ENCODE measurements around the gene SLC38A10.
A peak's percentile ranks its signal among the peaks of the same experiment; 100 is the strongest.
"Not testable (repeated sequence)": the region's sequence is repeated elsewhere in the genome, so short reads cannot be mapped to it uniquely, and the experiment has no call there.

The SLC38A10 gene

GRCh38 chr17:81228420-81228819, 66.7 kb downstream of the SLC38A10 start:
- DNase-seq (ENCODE audit: low spot score), result no peak

GRCh38 chr17:81227630-81228029, 67.5 kb downstream of the SLC38A10 start:
- DNase-seq (ENCODE audit: low spot score), result not testable (repeated sequence)

DNA sequence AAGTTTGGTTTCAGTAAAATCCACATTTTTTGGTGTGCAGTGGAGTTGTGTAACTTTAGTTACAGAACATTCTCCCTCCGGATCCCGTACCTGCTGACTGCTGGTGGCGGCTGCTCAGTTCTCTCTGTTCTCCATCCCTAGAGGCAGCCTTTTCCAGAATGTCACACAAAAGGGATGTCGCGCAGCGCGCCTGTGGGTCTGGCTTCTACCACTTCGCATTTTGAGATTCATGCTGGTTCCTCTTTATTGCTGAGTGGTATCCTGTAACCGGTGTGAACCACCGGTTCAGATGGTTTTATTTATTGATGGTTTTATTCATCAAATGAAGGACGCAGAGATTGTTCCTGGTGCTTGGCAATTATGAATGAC, 71.4 kb downstream of the SLC38A10 start:
- no peak for DNase-seq (ENCODE audit: low spot score)

GRCh38 chr17:81222906-81223761, 72.0 kb downstream of the SLC38A10 start, which contains the start of gene CEP131:
Gene CEP131 (minus strand): TSS chr17:81222965. CDS start chr17:81220056, 2,909 bp downstream.
- DNase-seq (ENCODE audit: low spot score), result peak; percentile 99

DNA sequence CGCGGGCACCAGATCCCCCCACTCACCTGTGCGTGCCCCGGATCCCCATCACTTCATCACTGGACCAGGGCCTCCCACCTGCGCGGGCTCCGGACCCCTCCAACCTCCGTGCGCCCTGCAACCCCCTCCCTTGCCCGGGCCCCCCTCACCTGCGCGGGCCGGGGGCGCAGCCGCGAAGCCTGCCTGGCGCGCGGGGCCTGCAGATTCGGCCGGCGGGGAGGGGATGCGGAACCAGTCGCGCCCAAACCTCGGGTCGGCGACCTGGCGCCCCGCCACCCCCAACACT, 72.5 kb downstream of the SLC38A10 start:
- no peak for DNase-seq (ENCODE audit: low spot score)

DNA sequence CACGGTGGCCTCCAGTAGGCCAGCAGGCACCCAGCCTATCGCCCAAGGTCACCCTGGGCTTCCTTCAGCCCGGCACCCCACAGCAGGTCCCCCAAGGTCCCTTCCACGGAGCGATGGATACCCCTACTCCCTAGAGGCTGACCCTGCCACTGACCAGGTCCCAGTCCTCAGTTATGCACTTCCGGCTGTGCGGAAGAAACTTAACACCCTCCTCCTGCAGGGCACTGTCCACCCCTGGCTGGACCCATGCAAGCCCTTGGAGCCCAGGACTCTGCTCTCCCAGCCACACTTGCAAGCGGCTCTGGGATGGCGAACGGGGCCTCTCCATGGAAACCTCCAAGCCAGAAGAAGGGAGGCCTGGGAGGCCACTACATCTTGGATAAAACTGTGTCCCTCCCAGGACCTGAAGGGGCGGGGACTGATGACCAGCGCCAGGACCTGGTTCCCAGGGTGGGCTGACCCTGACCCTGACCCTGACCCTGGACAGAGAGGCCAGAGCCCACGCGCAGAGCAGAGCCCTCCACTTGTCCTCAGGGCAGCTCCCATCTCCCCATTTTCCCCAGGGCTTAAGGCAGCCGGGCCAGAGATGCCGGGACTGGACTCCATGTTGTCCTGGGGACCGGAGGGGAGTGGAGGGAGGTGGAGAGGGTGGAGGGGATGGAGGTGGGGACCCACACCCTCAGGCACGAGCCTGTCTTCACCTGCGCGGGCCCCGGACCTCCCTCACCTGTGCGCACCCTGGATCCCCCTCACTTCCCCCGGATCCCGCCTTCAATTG, 73.1 kb downstream of the SLC38A10 start:
- DNase-seq (ENCODE audit: low spot score), result no peak

DNA sequence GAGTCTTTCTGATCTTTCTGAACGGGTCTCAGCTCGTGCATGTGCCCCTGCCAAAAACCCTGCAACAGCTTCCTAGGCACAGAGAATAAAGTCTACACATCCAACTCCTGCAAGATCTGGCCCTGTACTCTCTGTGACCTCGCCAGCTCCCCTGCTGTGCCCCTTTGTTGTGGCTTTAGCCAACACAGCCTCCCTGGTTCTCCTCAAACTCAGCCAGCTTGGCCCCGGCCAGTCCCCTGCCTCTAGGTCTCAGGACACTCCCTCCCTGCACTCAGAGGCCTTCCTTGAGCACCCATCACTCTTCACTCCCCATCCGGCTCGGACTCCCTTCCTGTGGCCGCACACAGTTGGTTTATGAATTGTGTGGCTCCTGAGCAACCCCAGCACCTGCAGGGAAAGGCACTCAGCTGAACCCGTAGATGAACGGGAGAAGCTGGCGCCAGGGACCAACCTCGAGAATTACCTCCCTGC, 73.7 kb downstream of the SLC38A10 start:
- DNase-seq (ENCODE audit: low spot score), result no peak

GRCh38 chr17:81219476-81220180, 75.5 kb downstream of the SLC38A10 start:
- DNase-seq (ENCODE audit: low spot score), result no peak

DNA sequence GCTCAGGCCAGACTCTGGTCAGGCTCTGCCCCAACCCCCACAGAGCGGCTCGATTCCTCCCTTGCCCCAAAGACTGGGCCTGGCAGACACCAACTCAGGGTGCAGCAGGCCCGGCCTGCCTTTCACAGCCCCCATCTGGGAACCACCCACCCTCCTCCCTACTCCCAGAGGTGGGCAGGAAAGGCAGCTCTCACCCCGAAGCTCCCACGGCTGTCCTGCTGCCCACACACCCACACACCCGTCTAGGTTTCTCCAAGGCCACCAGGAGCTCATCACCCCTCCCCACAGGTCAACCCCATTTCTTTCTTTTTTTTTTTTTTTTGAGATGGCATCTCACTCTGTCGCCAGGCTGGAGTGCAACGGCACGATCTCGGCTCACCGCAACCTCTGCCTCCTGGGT, 76.1 kb downstream of the SLC38A10 start:
- DNase-seq (ENCODE audit: low spot score), result no peak

DNA sequence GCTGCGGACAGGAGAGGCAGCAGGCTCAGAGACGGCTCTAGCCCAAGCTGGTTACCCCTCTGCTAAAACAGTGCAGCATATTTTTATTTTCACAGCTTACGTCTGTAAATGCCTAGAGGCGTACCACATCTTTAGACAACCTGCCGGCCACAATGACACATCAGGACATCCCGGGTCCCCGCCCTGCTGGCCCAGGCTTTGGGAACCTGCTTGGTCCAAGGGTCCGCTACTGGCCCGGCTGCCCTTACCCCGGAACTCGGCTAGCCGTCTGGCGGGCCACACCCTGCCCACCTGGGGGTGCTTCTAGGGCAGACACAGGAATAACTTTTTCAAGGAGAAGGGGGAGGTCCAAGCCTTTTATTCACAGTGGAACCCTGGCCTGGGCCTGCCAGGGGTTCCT, 76.6 kb downstream of the SLC38A10 start:
- DNase-seq (ENCODE audit: low spot score), result no peak

DNA sequence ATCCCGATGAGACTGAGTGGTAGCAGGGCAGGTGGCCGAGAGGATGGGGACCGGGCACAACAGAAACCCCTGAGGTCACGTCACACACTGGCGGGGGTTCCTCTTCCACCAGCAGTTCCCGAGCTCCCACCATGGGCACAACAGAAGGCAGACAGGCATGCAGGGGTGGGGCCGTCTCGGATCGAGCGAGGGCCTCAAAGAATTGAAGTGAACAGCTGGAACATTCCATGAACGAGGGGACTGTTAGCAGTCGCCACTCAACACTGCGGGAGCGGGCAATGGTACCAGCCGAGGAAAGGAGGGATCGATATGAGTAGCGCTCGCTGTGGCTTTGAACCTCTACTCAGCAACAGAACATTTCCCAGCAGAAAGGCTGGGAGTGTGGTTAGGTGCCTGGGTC, 77.6 kb downstream of the SLC38A10 start:
- no peak for DNase-seq (ENCODE audit: low spot score)

DNA sequence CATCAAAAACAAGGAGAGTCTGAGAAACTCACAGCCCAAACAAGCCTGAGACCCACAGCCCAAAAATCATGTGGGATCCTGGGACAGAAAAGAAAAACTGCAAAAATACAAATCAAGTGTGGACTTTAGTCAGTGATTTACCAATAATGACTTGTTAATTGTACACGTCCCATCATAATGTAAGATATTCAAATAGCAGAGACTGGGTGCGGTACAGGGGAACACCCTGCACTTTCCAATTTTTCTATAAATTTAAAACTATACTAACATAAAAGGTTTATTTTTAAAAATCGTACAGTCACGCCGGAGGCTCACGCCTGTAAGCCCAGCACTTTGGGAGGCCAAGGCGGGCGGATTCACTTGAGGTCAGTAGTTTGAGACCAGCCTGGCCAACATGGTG, 81.1 kb downstream of the SLC38A10 start:
- no peak for DNase-seq (ENCODE audit: low spot score)

DNA sequence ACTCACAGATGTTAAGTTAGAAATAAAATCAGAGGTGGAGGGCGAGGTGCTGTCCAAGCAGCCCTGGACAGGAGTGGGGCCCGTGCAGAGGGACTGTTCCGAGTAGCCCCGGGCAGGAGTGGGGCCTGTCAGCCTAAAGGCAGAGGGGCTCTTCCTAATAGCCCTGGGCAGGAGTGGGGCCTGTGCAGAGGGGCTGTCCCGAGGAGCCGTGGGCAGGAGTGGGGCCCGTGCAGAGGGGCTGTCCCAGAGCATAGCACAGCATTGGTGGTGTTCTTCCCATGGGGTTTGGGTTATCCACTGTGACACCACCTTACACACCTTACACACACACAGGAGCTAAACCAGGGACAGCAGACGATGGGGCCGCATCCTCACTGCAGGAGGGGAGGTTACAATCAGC, 82.7 kb downstream of the SLC38A10 start:
- no peak for DNase-seq (ENCODE audit: low spot score)

GRCh38 chr17:81210868-81211267, 84.2 kb downstream of the SLC38A10 start:
- no peak for DNase-seq (ENCODE audit: low spot score)

GRCh38 chr17:81210466-81210865, 84.6 kb downstream of the SLC38A10 start:
- DNase-seq (ENCODE audit: low spot score), result no peak

- DNase-seq (ENCODE audit: low spot score), result no peak
Measured at GRCh38 chr17:81209141-81209540, 86.0 kb downstream of the SLC38A10 start.

DNA sequence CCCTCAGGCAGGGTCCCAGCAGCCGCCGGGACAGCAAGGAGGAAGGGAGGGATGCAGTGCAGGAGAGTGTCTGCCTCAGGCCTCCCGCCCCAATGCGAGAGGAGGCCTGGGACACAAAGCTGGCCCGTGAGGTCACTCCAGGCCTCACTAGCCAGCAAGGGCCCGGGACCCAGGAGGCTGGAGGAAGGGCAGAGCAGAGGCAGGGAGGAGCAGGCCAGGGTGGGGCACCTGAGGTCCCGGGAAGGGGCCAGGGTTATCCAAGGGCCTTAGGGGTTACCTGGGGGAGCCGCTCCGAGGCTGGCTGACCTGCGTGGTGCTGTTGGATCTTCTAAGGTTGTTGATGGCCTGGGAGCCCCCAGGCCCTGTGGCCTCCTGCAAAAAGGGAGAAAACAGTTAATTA, 86.5 kb downstream of the SLC38A10 start:
- DNase-seq (ENCODE audit: low spot score), result no peak

- DNase-seq (ENCODE audit: low spot score), result no peak
Measured at GRCh38 chr17:81207610-81208581, 87.2 kb downstream of the SLC38A10 start.

- DNase-seq (ENCODE audit: low spot score), result no peak
Measured at GRCh38 chr17:81206657-81207056, 88.5 kb downstream of the SLC38A10 start.

DNA sequence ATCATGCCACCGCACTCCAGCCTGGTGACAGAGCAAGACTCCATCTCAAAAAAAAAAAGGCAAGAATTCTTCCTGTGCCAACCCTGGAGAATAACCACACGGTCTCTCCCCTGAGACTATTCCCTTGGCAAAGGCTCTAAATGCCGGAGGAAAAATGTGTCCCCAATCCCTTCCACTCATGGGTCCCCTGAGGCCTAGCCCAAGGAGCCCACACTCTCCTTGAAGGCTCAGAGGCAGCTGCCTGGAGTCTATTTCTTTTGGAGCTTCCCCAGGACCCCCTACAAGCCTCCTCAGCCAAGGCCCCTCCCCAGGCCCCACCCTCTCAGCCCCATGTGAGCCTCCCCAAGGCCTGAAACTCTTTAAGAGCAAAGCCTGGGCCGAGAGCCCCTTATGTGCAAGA, 88.9 kb downstream of the SLC38A10 start:
- no peak for DNase-seq (ENCODE audit: low spot score)

DNA sequence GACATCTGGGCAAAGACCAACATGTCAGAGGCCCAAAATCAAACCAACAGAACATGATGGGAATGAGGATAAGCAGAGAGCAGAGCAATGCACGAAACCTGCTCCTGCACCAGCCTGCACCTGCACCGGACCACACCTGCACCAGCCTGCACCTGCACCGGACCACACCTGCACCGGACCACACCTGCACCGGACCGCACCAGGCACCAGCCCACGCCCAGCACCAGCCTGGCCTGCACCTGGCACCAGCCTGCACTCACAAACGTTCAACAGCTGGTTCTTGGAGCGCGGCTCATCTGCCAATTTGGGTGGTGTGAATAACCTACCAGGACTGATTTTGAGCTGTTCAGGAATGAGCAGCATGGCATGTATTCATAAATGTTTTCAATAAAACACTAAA, 90.5 kb downstream of the SLC38A10 start:
- no peak for DNase-seq (ENCODE audit: low spot score)

DNA sequence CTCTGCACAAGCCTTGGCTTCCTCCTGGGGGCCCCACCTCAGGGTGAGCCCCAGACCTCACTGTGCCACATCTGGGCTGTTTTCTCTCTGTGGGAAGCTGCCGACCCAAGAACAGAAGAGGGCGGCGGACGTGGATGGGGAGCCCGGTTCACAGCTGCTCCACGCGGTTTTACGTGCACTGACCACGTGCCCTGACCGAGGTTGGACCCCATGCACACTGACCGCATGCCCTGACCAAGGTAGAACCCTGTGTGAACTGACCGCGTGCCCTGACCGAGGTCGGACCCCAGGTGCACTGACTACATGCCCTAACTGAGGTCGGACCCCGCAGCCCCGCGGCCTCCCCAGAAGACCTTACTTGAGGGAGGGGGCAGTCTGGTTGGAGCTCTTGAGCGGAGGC, 92.0 kb downstream of the SLC38A10 start:
- no peak for DNase-seq (ENCODE audit: low spot score)

All from COLO829 (cell line).